Measurements from ENCODE around the gene FOXK2.

DNA sequence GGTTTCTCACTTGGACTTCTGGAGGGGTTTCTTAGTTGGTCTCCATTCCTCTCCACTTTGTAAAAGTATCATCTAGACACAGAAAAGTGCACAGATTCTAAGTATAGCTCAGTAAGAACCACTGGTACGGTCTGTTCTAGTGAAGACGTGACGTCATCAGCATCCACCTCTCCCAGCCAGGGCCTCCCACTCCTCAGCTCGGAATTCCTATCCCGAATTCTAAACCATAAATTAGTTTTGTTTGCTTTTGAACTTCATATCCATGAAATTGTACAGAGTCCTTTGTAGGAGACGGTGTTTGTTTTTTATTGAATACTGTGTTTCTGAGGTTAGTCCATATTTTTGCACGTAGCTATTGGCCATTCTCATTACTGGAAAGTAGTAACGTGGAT, 25.5 kb downstream of the FOXK2 start:
- no peak for TF ChIP-seq CTCF (conservative IDR thresholded peaks at IDR 0.05; ENCODE audit: low read length)
- TF ChIP-seq EZH2phosphoT487 (IDR thresholded peaks at IDR 0.05; ENCODE audit: borderline replicate concordance, low read depth, low read length): no peak
